ENCODE data around the gene THRA.

THRA gene

DNA sequence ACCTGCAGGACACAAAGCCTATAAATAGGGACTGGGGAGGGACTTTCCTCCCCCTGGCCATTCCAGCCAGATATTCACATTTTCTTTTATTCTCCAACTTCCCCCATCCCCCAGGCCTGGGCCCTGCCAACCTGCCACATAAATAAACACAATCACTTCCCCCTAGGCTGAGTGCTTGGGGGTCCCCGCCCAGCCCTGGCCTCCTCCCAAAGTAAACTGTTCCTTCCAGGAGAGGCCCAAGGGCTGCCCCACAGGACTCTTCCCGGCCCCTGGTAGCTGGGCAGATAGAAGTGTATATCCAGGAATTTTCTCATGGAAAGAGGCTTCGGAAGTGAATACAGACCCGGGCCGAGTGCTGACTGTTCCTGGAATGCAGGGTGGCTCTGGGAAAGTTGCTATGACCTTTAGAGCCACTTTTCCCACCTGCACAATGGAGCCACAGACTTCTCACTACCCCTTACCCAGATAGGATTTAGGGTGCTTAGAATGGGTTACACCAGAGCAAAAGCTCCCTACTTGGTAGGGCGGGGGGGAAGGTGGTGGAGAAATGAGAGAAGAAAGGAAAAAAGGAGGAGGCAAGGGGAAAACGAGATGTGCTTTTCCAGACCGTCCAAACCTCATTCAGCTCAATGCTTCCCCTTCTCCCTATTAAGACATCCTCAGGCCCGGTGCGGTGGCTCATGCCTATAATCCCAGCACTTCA, 39.0 kb upstream of the THRA start:
- no peak for TF ChIP-seq ARNTL (CRISPR knock-in tag; IDR thresholded peaks at IDR 0.05; ENCODE audit: borderline replicate concordance, low read depth)
- TF ChIP-seq, protein P1, sequence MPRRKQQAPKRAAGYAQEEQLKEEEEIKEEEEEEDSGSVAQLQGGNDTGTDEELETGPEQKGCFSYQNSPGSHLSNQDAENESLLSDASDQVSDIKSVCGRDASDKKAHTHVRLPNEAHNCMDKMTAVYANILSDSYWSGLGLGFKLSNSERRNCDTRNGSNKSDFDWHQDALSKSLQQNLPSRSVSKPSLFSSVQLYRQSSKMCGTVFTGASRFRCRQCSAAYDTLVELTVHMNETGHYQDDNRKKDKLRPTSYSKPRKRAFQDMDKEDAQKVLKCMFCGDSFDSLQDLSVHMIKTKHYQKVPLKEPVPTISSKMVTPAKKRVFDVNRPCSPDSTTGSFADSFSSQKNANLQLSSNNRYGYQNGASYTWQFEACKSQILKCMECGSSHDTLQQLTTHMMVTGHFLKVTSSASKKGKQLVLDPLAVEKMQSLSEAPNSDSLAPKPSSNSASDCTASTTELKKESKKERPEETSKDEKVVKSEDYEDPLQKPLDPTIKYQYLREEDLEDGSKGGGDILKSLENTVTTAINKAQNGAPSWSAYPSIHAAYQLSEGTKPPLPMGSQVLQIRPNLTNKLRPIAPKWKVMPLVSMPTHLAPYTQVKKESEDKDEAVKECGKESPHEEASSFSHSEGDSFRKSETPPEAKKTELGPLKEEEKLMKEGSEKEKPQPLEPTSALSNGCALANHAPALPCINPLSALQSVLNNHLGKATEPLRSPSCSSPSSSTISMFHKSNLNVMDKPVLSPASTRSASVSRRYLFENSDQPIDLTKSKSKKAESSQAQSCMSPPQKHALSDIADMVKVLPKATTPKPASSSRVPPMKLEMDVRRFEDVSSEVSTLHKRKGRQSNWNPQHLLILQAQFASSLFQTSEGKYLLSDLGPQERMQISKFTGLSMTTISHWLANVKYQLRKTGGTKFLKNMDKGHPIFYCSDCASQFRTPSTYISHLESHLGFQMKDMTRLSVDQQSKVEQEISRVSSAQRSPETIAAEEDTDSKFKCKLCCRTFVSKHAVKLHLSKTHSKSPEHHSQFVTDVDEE (CRISPR knock-in tag; IDR thresholded peaks at IDR 0.05): no peak
- no peak for TF ChIP-seq ZC3H10 (CRISPR knock-in tag; IDR thresholded peaks at IDR 0.05)
- no peak for TF ChIP-seq CSDC2 (CRISPR knock-in tag; IDR thresholded peaks at IDR 0.05)
- no peak for TF ChIP-seq PPARA (CRISPR knock-in tag; IDR thresholded peaks at IDR 0.05; ENCODE audit: borderline replicate concordance)
- TF ChIP-seq ISL1 (CRISPR knock-in tag; IDR thresholded peaks at IDR 0.05): no peak
- no peak for TF ChIP-seq ZNF8 (CRISPR knock-in tag; IDR thresholded peaks at IDR 0.05)
- TF ChIP-seq, protein P2, sequence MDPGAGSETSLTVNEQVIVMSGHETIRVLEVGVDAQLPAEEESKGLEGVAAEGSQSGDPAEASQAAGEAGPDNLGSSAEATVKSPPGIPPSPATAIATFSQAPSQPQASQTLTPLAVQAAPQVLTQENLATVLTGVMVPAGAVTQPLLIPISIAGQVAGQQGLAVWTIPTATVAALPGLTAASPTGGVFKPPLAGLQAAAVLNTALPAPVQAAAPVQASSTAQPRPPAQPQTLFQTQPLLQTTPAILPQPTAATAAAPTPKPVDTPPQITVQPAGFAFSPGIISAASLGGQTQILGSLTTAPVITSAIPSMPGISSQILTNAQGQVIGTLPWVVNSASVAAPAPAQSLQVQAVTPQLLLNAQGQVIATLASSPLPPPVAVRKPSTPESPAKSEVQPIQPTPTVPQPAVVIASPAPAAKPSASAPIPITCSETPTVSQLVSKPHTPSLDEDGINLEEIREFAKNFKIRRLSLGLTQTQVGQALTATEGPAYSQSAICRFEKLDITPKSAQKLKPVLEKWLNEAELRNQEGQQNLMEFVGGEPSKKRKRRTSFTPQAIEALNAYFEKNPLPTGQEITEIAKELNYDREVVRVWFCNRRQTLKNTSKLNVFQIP (CRISPR knock-in tag; IDR thresholded peaks at IDR 0.05; ENCODE audit: borderline replicate concordance, low read depth): no peak
- TF ChIP-seq GLIS3 (CRISPR knock-in tag; IDR thresholded peaks at IDR 0.05): no peak
- TF ChIP-seq, protein P3, sequence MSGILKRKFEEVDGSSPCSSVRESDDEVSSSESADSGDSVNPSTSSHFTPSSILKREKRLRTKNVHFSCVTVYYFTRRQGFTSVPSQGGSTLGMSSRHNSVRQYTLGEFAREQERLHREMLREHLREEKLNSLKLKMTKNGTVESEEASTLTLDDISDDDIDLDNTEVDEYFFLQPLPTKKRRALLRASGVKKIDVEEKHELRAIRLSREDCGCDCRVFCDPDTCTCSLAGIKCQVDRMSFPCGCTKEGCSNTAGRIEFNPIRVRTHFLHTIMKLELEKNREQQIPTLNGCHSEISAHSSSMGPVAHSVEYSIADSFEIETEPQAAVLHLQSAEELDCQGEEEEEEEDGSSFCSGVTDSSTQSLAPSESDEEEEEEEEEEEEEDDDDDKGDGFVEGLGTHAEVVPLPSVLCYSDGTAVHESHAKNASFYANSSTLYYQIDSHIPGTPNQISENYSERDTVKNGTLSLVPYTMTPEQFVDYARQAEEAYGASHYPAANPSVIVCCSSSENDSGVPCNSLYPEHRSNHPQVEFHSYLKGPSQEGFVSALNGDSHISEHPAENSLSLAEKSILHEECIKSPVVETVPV (CRISPR knock-in tag; IDR thresholded peaks at IDR 0.05): no peak
- no peak for TF ChIP-seq ZNF565 (CRISPR knock-in tag; conservative IDR thresholded peaks at IDR 0.05; ENCODE audit: low read depth)
- TF ChIP-seq RARB (CRISPR knock-in tag; IDR thresholded peaks at IDR 0.05): no peak
- no peak for TF ChIP-seq OSR1 (CRISPR knock-in tag; IDR thresholded peaks at IDR 0.05)
- no peak for ATAC-seq

DNA sequence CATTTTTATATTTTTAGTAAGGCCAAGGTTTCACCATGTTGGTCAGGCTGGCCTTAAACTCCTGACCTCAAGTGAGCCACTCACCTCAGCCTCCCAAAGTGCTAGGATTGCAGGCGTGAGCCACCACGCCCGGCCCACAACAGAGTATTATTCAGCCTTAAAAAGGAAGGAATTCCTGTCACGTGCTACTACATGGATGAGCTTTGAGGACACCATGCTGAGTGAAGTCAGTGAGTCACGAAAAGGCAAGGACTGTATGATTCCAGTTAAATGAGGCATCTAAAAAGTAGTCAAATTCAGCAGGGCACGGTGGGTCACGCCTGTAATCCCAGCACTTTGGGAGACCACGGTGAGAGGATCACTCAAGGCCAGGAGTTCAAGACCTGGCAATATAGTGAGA, 37.9 kb upstream of the THRA start:
- ATAC-seq: no peak
- TF ChIP-seq, protein P3 (CRISPR knock-in tag; IDR thresholded peaks at IDR 0.05): no peak
- no peak for TF ChIP-seq CSDC2 (CRISPR knock-in tag; IDR thresholded peaks at IDR 0.05)
- TF ChIP-seq ZNF565 (CRISPR knock-in tag; conservative IDR thresholded peaks at IDR 0.05; ENCODE audit: low read depth): no peak
- no peak for TF ChIP-seq BACH2 (CRISPR knock-in tag; IDR thresholded peaks at IDR 0.05; ENCODE audit: borderline replicate concordance)
- TF ChIP-seq TCF4 (CRISPR knock-in tag; IDR thresholded peaks at IDR 0.05; ENCODE audit: borderline replicate concordance): no peak
- TF ChIP-seq ZNF70 (CRISPR knock-in tag; IDR thresholded peaks at IDR 0.05): no peak
- TF ChIP-seq, protein P4, sequence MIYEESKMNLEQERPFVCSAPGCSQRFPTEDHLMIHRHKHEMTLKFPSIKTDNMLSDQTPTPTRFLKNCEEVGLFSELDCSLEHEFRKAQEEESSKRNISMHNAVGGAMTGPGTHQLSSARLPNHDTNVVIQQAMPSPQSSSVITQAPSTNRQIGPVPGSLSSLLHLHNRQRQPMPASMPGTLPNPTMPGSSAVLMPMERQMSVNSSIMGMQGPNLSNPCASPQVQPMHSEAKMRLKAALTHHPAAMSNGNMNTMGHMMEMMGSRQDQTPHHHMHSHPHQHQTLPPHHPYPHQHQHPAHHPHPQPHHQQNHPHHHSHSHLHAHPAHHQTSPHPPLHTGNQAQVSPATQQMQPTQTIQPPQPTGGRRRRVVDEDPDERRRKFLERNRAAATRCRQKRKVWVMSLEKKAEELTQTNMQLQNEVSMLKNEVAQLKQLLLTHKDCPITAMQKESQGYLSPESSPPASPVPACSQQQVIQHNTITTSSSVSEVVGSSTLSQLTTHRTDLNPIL (CRISPR knock-in tag; IDR thresholded peaks at IDR 0.05; ENCODE audit: low read depth): no peak
- TF ChIP-seq ZFP3 (CRISPR knock-in tag; IDR thresholded peaks at IDR 0.05): no peak
- TF ChIP-seq, protein P2 (CRISPR knock-in tag; IDR thresholded peaks at IDR 0.05; ENCODE audit: borderline replicate concordance, low read depth): no peak
- TF ChIP-seq ZC3H10 (CRISPR knock-in tag; IDR thresholded peaks at IDR 0.05): no peak
- TF ChIP-seq ESRRG (CRISPR knock-in tag; IDR thresholded peaks at IDR 0.05): no peak
- TF ChIP-seq ARNTL (CRISPR knock-in tag; IDR thresholded peaks at IDR 0.05; ENCODE audit: borderline replicate concordance, low read depth): no peak
- TF ChIP-seq TOX (CRISPR knock-in tag; IDR thresholded peaks at IDR 0.05; ENCODE audit: borderline replicate concordance): no peak
- no peak for TF ChIP-seq GLIS3 (CRISPR knock-in tag; IDR thresholded peaks at IDR 0.05)
- TF ChIP-seq ISL1 (CRISPR knock-in tag; IDR thresholded peaks at IDR 0.05): no peak
- no peak for TF ChIP-seq SNAI2 (CRISPR knock-in tag; IDR thresholded peaks at IDR 0.05)
- no peak for TF ChIP-seq ZFP30 (CRISPR knock-in tag; IDR thresholded peaks at IDR 0.05)
- no peak for TF ChIP-seq OSR1 (CRISPR knock-in tag; IDR thresholded peaks at IDR 0.05)
- TF ChIP-seq ZNF8 (CRISPR knock-in tag; IDR thresholded peaks at IDR 0.05): no peak
